Fibroblast of lung (primary cell): ENCODE measurements around the gene MKI67. TPM values are rescaled to one million over a fixed set of nuclear protein-coding genes. Genes with fewer than 3 reads are reported as not detected.

ENCODE experiments used
- DNase-seq, 2 donors: peaks; one replicate each; pipeline versions ENCODE4 v3.0.0 to v3.0.0-alpha.2; 2010; ENCODE audit warnings: low read depth in 2 of 2
- H2AFZ ChIP-seq: 2 replicates; pipeline ENCODE4 v1.5.1; 2012; ENCODE audit warnings: low read length, control low read depth, inconsistent platforms
- H3K27ac ChIP-seq: 2 replicates; pipeline ENCODE4 v1.5.1; 2011; ENCODE audit warnings: low read length, control low read depth; ENCODE audit not compliant: insufficient read depth
- H3K27me3 ChIP-seq: 2 replicates; pipeline ENCODE4 v1.5.1; 2011; ENCODE audit warnings: mild to moderate bottlenecking, low read length; ENCODE audit not compliant: control insufficient read depth, insufficient read depth
- H3K36me3 ChIP-seq: 2 replicates; pipeline ENCODE4 v1.5.1; 2011; ENCODE audit warnings: low read length; ENCODE audit not compliant: control insufficient read depth, insufficient read depth
- H3K4me1 ChIP-seq: 2 replicates; pipeline ENCODE4 v1.5.1; 2011; ENCODE audit warnings: low read length; ENCODE audit not compliant: control insufficient read depth, insufficient read depth; ENCODE audit errors: extremely low read depth
- H3K4me2 ChIP-seq: 2 replicates; pipeline ENCODE4 v1.5.1; 2011; ENCODE audit warnings: low read length, control low read depth; ENCODE audit not compliant: insufficient read depth; ENCODE audit errors: extremely low read depth
- H3K4me3 ChIP-seq, 4 experiments: fragments of 200-600 bp in 1 of 4; sonication (generic) in 1 of 4; replicated peaks in 1 of 4; 2 replicates each; pipeline ENCODE4 v1.5.1; 2011 to 2016; ENCODE audit warnings: low read length in 4 of 4, low read depth in 3 of 4, mild to moderate bottlenecking in 3 of 4, control low read depth in 2 of 4, inconsistent platforms in 1 of 4, mixed read lengths in 1 of 4; ENCODE audit not compliant: insufficient read depth in 1 of 4; ENCODE audit errors: control extremely low read depth in 1 of 4
- H3K79me2 ChIP-seq: 2 replicates; pipeline ENCODE4 v1.5.1; 2012; ENCODE audit warnings: mild to moderate bottlenecking, low read length, inconsistent platforms; ENCODE audit not compliant: control insufficient read depth, insufficient read depth
- H3K9ac ChIP-seq: 2 replicates; pipeline ENCODE4 v1.5.1; 2011; ENCODE audit warnings: mild to moderate bottlenecking, low read length, control low read depth; ENCODE audit not compliant: insufficient read depth
- H3K9me3 ChIP-seq: 2 replicates; pipeline ENCODE4 v1.5.1; 2012; ENCODE audit warnings: low read depth, low read length; ENCODE audit not compliant: control insufficient read depth, insufficient read depth
- H4K20me1 ChIP-seq: 2 replicates; pipeline ENCODE4 v1.5.1; 2011; ENCODE audit warnings: low read length; ENCODE audit not compliant: control insufficient read depth, insufficient read depth; ENCODE audit errors: extremely low read depth
- CTCF ChIP-seq, 2 donors: IDR thresholded peaks in 1 of 2; conservative IDR thresholded peaks in 1 of 2; 1 replicate in 1 of 2; 2 replicates in 1 of 2; pipeline ENCODE4 v1.5.1; 2011 to 2012; ENCODE audit warnings: low read length in 2 of 2, control low read depth in 1 of 2, inconsistent platforms in 1 of 2, low read depth in 1 of 2, mild to moderate bottlenecking in 1 of 2
- EZH2 ChIP-seq: IDR thresholded peaks from 2 replicates; pipeline ENCODE4 v1.5.1; 2012; ENCODE audit warnings: low read length, control low read depth, mild to moderate bottlenecking; ENCODE audit errors: missing control alignments
- polyA plus RNA-seq, 2 donors: library from polyadenylated mRNA; depleted of rRNA in 1 of 2; stranded (reverse) in 1 of 2; unstranded in 1 of 2; fragments of >200 nt; gene quantifications; 2 replicates each; pipeline ENCODE4 v1.2.1, GENCODE V29; 2011 to 2012; ENCODE audit warnings: missing spikeins in 1 of 2
- total RNA-seq: library from RNA; depleted of rRNA; stranded (reverse); fragments of >200 nt; gene quantifications from 2 replicates; pipeline ENCODE4 v1.2.1, GENCODE V29; 2014

Gene MKI67
- total and polyA plus RNA-seq, 2 donors (not counting 1 experiment from before 2014, with no cell fraction given) = 4.3 to 6.4 TPM

- no peaks in the 10 kb centered on the region for H4K20me1 ChIP-seq
- TF ChIP-seq EZH2 (no peak), CTCF (conservative IDR thresholded peaks at IDR 0.05 in 1 of 2, IDR thresholded peaks at IDR 0.05 in 1 of 2; ENCODE audit: low read depth in 1 of 2, low read length in 2 of 2) (no peak)
- no peak for DNase-seq
Measured at GRCh38 chr10:128055061-128055868, 71.0 kb downstream of the MKI67 start.

DNA sequence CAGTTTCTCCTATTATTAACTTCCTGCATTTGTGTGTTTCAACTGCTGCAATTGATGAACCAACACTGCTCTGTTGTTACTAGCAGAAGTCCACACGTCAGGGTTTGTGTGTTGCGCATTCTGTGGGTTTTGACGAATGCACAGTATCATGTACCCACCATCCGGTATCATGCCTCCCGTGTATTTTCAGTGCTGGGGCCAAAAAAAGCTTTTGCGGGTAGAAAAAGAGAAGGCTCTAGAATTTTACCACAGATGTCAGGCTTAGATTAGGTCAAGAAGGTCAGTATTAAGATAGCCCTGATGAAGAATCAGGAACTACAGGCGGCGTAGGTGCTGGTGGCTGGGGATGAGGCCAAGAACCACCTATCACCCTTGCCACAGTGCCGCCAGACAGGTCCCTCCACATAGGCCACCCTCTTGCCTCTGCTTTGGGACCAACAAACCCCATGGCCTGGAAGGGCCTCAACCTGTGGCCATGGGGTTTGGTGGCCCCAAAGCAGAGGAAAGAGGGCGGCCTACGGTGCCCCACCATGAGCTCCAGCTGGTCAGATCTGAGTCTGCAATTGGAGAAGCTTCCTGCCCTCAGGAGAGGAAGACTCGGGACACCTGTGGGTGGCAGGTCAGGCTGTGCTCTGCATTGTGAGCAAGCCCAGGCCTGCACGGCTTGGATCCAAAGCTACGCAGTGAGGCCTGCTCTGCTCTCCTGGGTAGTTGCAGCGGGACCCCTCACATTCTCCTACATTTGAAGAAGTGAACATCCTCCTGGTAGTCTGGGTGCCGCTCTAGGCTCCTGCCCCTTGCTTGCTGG lies 71.9 kb downstream of the MKI67 start:
- H3K9ac ChIP-seq = no peak overlapping the region
- no peak for DNase-seq
- H3K9me3 ChIP-seq = no peaks in the 10 kb centered on the region
- H3K27me3 ChIP-seq = no peaks in the 10 kb centered on the region
- H4K20me1 ChIP-seq = no peaks in the 10 kb centered on the region
- no peaks in the 10 kb centered on the region for H3K4me1 ChIP-seq
- H3K36me3 ChIP-seq = no peaks in the 10 kb centered on the region
- H3K4me3 ChIP-seq = no peak overlapping the region
- H3K4me2 ChIP-seq = no peak overlapping the region
- no peak overlapping the region for H3K27ac ChIP-seq
- TF ChIP-seq CTCF (conservative IDR thresholded peaks at IDR 0.05 in 1 of 2, IDR thresholded peaks at IDR 0.05 in 1 of 2; ENCODE audit: low read depth in 1 of 2, low read length in 2 of 2) (no peak), EZH2 (no peak)
- no peak overlapping the region for H2AFZ ChIP-seq
- H3K79me2 ChIP-seq = no peaks in the 10 kb centered on the region

More at GRCh38 chr10:128055061-128055868, 71.0 kb downstream of the MKI67 start:
- Histone ChIP-seq H3K79me2 (no peaks in the 10 kb centered on the region), H3K27me3 (no peaks in the 10 kb centered on the region), H3K36me3 (no peaks in the 10 kb centered on the region), H3K4me2 (no peak overlapping the region), H3K9me3 (no peaks in the 10 kb centered on the region), H2AFZ (no peak overlapping the region), H3K27ac (no peak overlapping the region), H3K9ac (no peak overlapping the region), H3K4me3 (no peak overlapping the region), H3K4me1 (no peaks in the 10 kb centered on the region)

- Histone ChIP-seq H3K4me1 (no peaks in the 10 kb centered on the region), H2AFZ (no peak overlapping the region), H3K27ac (no peak overlapping the region), H3K9ac (no peak overlapping the region), H3K9me3 (no peaks in the 10 kb centered on the region), H4K20me1 (no peaks in the 10 kb centered on the region), H3K79me2 (no peaks in the 10 kb centered on the region), H3K27me3 (no peaks in the 10 kb centered on the region), H3K36me3 (no peaks in the 10 kb centered on the region), H3K4me2 (no peak overlapping the region), H3K4me3 (no peak overlapping the region)
- TF ChIP-seq EZH2 (no peak), CTCF (conservative IDR thresholded peaks at IDR 0.05 in 1 of 2, IDR thresholded peaks at IDR 0.05 in 1 of 2; ENCODE audit: low read depth in 1 of 2, low read length in 2 of 2) (no peak)
- DNase-seq = no peak
Measured at GRCh38 chr10:128053356-128053755, 72.9 kb downstream of the MKI67 start.
